ENCODE data around the gene OR10D3.
"Not testable (repeated sequence)": the region's sequence is repeated elsewhere in the genome, so short reads cannot be mapped to it uniquely, and the experiment has no call there.

Gene OR10D3

GRCh38 chr11:124183068-124183467, at the start of gene OR10D3:
TSS of gene OR10D3 (plus strand) at chr11:124183345. CDS start at chr11:124185270, 1,925 bp downstream.
- no peak for DNase-seq

- DNase-seq, result no peak
Observed at GRCh38 chr11:124143034-124143433, 40.1 kb upstream of the OR10D3 start.

GRCh38 chr11:124147951-124148350, 35.2 kb upstream of the OR10D3 start:
- no peak for DNase-seq

GRCh38 chr11:124150684-124151083, 32.5 kb upstream of the OR10D3 start:
- peak; percentile 27 for DNase-seq

- no peak for DNase-seq
Observed at GRCh38 chr11:124152770-124153407, 30.3 kb upstream of the OR10D3 start.

- DNase-seq, result no peak
Observed at GRCh38 chr11:124153821-124154220, 29.3 kb upstream of the OR10D3 start.

- no peak for DNase-seq
Observed at GRCh38 chr11:124159481-124159880, 23.7 kb upstream of the OR10D3 start.

GRCh38 chr11:124160986-124161385, 22.2 kb upstream of the OR10D3 start:
- no peak for DNase-seq

GRCh38 chr11:124167826-124168231, 15.3 kb upstream of the OR10D3 start:
- no peak for DNase-seq

- no peak for DNase-seq
Observed at GRCh38 chr11:124168796-124169195, 14.3 kb upstream of the OR10D3 start.

- DNase-seq, result not testable (repeated sequence)
Observed at GRCh38 chr11:124170315-124170714, 12.8 kb upstream of the OR10D3 start.

GRCh38 chr11:124170801-124171586, 12.2 kb upstream of the OR10D3 start:
- no peak for DNase-seq

GRCh38 chr11:124172101-124172500, 11.0 kb upstream of the OR10D3 start:
- DNase-seq, result no peak

GRCh38 chr11:124172599-124172998, 10.5 kb upstream of the OR10D3 start:
- DNase-seq, result no peak

- peak; percentile 38 for DNase-seq
Observed at GRCh38 chr11:124174001-124174583, 9.1 kb upstream of the OR10D3 start.

GRCh38 chr11:124176925-124177715, 6.0 kb upstream of the OR10D3 start:
- peak; percentile 86 for DNase-seq

- DNase-seq, result no peak
Observed at GRCh38 chr11:124179310-124179709, 3.8 kb upstream of the OR10D3 start.

GRCh38 chr11:124190298-124191139, 7.4 kb downstream of the OR10D3 start:
- DNase-seq, result no peak

GRCh38 chr11:124193221-124194010, 10.3 kb downstream of the OR10D3 start:
- peak; percentile 68 for DNase-seq

- DNase-seq, result no peak
Observed at GRCh38 chr11:124194293-124195188, 11.4 kb downstream of the OR10D3 start.

Data from inflammatory macrophage treated with lipopolysaccharide for 4 hours (primary cell).